Transverse colon (tissue), 4 donors: ENCODE data around the gene ATG7. TPM values are rescaled to one million over a fixed set of nuclear protein-coding genes. Genes with fewer than 3 reads are reported as not detected.

Source experiments
- DNase-seq: peaks from one replicate; pipeline ENCODE4 v3.0.0-alpha.2; 2019
- H3K27ac ChIP-seq, 4 donors: fragments of 200-600 bp; sonication (generic); 2 replicates each; pipeline ENCODE4 v1.5.1; 2016 to 2018; ENCODE audit warnings: inconsistent platforms in 4 of 4
- H3K27me3 ChIP-seq: fragments of 200-600 bp; sonication (generic); 2 replicates; pipeline ENCODE4 v1.5.1; 2017; ENCODE audit warnings: inconsistent platforms
- H3K36me3 ChIP-seq, 4 donors: fragments of 200-600 bp; sonication (generic); 2 replicates each; pipeline ENCODE4 v1.5.1; 2017 to 2019; ENCODE audit warnings: inconsistent platforms in 4 of 4
- H3K4me1 ChIP-seq, 4 donors: fragments of 200-600 bp; sonication (generic); 2 replicates each; pipeline ENCODE4 v1.5.1; 2017 to 2020; ENCODE audit warnings: inconsistent platforms in 4 of 4
- H3K4me3 ChIP-seq, 4 donors: fragments of 200-600 bp; sonication (generic); 1 replicate in 1 of 4; 2 replicates in 3 of 4; pipeline versions ENCODE4 v1.5.1 to v1.6.1; 2017 to 2019; ENCODE audit warnings: inconsistent platforms in 4 of 4
- H3K9me3 ChIP-seq, 2 donors: fragments of 200-600 bp; sonication (generic); 2 replicates each; pipeline ENCODE4 v1.5.1; 2017 to 2019; ENCODE audit warnings: inconsistent platforms in 2 of 2
- CTCF ChIP-seq, 5 experiments: fragments of 200-600 bp in 3 of 5; fragments of 450-650 bp in 2 of 5; sonication (generic) in 3 of 5; IDR thresholded peaks; 1 replicate in 2 of 5; 2 replicates in 3 of 5; pipeline ENCODE4 v1.5.1; 2016 to 2017; ENCODE audit warnings: antibody characterized with exemption in 5 of 5, inconsistent platforms in 3 of 5, mild to moderate bottlenecking in 2 of 5, moderate library complexity in 1 of 5
- EP300 ChIP-seq: sonication (generic); formaldehyde crosslinking; IDR thresholded peaks from one replicate; pipeline ENCODE4 v1.6.1; 2017; ENCODE audit warnings: antibody characterized with exemption, low read depth
- POLR2A ChIP-seq: fragments of 450-650 bp; IDR thresholded peaks from one replicate; pipeline ENCODE4 v1.6.1; 2016; ENCODE audit warnings: antibody characterized with exemption, mild to moderate bottlenecking, moderate library complexity
- POLR2AphosphoS5 ChIP-seq, 3 donors: sonication (generic); formaldehyde crosslinking; IDR thresholded peaks; one replicate each; pipeline ENCODE4 v1.6.1; 2016; ENCODE audit warnings: antibody characterized with exemption in 3 of 3
- WGBS, 2 donors: methylation state at CpG; one replicate each; pipeline ENCODE4 v1.1.5; 2018; ENCODE audit warnings: low coverage in 1 of 2; 5-methylcytosine and 5-hydroxymethylcytosine counted together
- in situ Hi-C, 4 donors: fragments of 200-750 bp; cut with MboI; loops; one replicate each; pipeline versions ENCODE4 v1.15.0 to v1.15.1; 2017; ENCODE audit warnings: low sequenced_read_pairs in 3 of 4, low pct_ligation_motif_present in 1 of 4, low pct_unique_long_range_greater_than_20kb in 1 of 4
- intact Hi-C: fragments of 100-400 bp; cut with DNase I; formaldehyde crosslinking; loops from one replicate; pipeline ENCODE4 v1.15.1; 2023; ENCODE audit warnings: low total_unique reads
- total RNA-seq, 4 donors: library from RNA; depleted of rRNA; stranded (reverse); fragments of >200 nt; gene quantifications; one replicate each; pipeline ENCODE4 v1.1.0, GENCODE V29; 2016

Gene ATG7
- total RNA-seq, 4 donors from 2014 or later: 44.5 to 122 (median 75.0) TPM

GRCh38 chr3:11558918-11559815, 287.0 kb downstream of the ATG7 start:
- in situ Hi-C loops (no loop called here), intact Hi-C loops (no loop called here)
- H3K4me3 ChIP-seq: no peak overlapping the region
- no peaks in the 10 kb centered on the region for H3K9me3 ChIP-seq
- peaks cover 0 to 12% (median 0%) of the 10 kb centered on the region in 4 donors for H3K36me3 ChIP-seq
- H3K27ac ChIP-seq: peak overlapping the region in 3 of 4 donors; percentile 11 to 68 (median 62)
- H3K27me3 ChIP-seq: no peaks in the 10 kb centered on the region
- H3K4me1 ChIP-seq: peaks cover 12 to 37% (median 24%) of the 10 kb centered on the region in 4 donors
- TF ChIP-seq POLR2AphosphoS5 (IDR thresholded peaks at IDR 0.05): no peak
- no peak for TF ChIP-seq CTCF (IDR thresholded peaks at IDR 0.05)
- TF ChIP-seq POLR2A: no peak
- no peak for DNase-seq
- 88% methylated on average over 37 of the region's 37 CpGs; no CpG with 5 or more reads in 1 of the 2 donors for WGBS, 2 donors

DNA sequence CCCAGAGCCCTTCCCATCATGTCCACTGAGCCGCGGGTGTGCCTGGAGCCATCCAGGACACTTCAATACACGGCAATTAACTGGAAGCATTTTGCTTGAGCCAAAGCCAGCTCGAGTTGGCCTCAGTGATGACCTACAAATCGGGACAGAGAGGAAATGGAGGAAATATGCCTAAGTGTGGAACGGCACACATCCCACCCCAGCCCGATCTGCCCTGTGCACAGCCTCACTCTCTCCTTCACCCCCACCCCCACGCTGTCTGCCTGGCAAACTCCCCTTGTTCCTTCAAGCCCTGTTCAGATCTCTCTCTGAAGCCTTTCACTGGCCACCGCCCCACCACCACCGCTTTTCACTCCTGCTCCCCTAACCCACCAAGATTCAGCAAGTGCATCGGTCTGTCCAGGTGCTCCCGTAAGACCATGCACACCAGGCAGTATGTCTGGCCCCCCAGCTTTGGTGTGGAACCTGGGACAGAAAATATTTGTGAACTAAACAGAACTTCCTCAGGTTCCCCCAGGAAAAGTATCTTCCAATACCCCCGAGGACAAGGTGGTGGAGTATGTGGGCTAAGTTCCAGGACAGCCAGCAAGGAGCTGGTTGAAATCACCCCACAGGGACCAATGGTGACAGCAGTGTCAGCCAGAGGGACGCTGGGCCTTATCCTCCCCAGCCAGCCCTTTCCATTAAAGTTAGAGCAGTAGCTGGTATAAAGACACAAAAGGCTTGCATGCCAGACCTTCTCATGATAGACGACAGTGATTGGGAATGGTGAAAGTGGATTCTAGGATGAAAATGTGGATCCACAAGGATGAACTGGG, 287.8 kb downstream of the ATG7 start:
- TF ChIP-seq POLR2A (no peak), CTCF (IDR thresholded peaks at IDR 0.05) (no peak), POLR2AphosphoS5 (IDR thresholded peaks at IDR 0.05) (no peak), EP300 (no peak)
- peaks cover 12 to 35% (median 24%) of the 10 kb centered on the region in 4 donors for H3K4me1 ChIP-seq
- H3K27me3 ChIP-seq: no peaks in the 10 kb centered on the region
- WGBS, 2 donors: 71 to 76% methylated on average over 1 to 15 of the region's 15 CpGs
- intact Hi-C loops: no loop called here
- H3K4me3 ChIP-seq: no peak overlapping the region
- no peaks in the 10 kb centered on the region for H3K9me3 ChIP-seq
- H3K36me3 ChIP-seq: peaks cover 0 to 12% (median 0%) of the 10 kb centered on the region in 4 donors
- no peak for DNase-seq
- in situ Hi-C loops: no loop called here
- H3K27ac ChIP-seq: peak overlapping the region in 2 of 4 donors; percentile 62 to 68

- DNase-seq: no peak
- 87 to 96% methylated on average over 5 to 12 of the region's 12 CpGs for WGBS, 2 donors
- H3K9me3 ChIP-seq: no peaks in the 10 kb centered on the region
- peaks cover 0 to 12% (median 0%) of the 10 kb centered on the region in 4 donors for H3K36me3 ChIP-seq
- no peak overlapping the region for H3K4me3 ChIP-seq
- peak overlapping the region; percentile 26 to 68 (median 48) for H3K27ac ChIP-seq
- no peak for TF ChIP-seq EP300
- TF ChIP-seq CTCF (IDR thresholded peaks at IDR 0.05): no peak
- TF ChIP-seq POLR2A: no peak
- no peak for TF ChIP-seq POLR2AphosphoS5 (IDR thresholded peaks at IDR 0.05)
- H3K27me3 ChIP-seq: no peaks in the 10 kb centered on the region
- H3K4me1 ChIP-seq: peaks cover 12 to 32% (median 24%) of the 10 kb centered on the region in 4 donors
- intact Hi-C loops: no loop called here
- in situ Hi-C loops: no loop called here
Observed at GRCh38 chr3:11560746-11561145, 288.5 kb downstream of the ATG7 start.

DNA sequence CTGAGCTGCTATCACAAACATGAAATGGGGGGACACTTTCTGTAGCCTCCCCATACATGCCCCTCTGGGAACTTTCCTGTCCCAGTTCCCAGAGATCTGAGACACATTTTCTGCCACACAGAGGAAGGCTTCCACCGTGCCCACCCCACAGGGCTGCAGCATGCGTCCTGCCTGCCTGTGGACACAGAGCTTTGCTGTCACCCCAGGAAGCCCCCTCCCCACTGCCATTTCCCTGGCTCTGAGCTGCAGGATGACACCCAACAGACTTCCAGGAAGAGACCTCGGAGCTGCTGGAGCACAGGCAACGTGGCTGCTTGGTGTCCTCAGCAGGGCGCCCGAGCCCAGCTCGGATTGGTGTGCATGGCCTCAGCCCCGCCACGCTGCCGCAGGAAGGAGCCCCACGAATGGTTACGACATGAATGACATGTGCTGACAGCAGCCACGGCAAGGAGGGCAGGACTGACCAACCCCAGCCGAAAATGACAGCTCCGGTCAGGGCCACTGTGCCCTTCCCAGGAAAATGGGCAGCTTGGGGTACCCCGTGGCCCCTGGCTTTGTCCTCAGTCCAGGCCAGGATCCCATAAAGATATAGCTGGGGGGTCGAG, 290.2 kb downstream of the ATG7 start:
- no peak for TF ChIP-seq POLR2A
- H3K27ac ChIP-seq: peak overlapping the region in 3 of 4 donors; percentile 26 to 55 (median 33)
- in situ Hi-C loops (no loop called here), intact Hi-C loops (no loop called here)
- H3K4me3 ChIP-seq: no peak overlapping the region
- H3K4me1 ChIP-seq: peaks cover 3 to 23% (median 15%) of the 10 kb centered on the region in 4 donors
- H3K9me3 ChIP-seq: no peaks in the 10 kb centered on the region
- H3K27me3 ChIP-seq: no peaks in the 10 kb centered on the region
- DNase-seq: no peak
- H3K36me3 ChIP-seq: peaks cover 0 to 12% (median 0%) of the 10 kb centered on the region in 4 donors
- 92% methylated on average over 17 of the region's 17 CpGs; no CpG with 5 or more reads in 1 of the 2 donors for WGBS, 2 donors
